Motor neuron (in vitro differentiated cells): ENCODE data around the gene HPCAL1. TPM values are rescaled to one million over a fixed set of nuclear protein-coding genes. Genes with fewer than 3 reads are reported as not detected.

Experiments used
- ATAC-seq, 8 experiments: fragments of 200-7000 bp; cut with Tn5 transposase; replicated peaks in 6 of 8; 2 replicates each; pipeline ENCODE4 v1.8.0; 2021; ENCODE audit warnings: mild to moderate bottlenecking in 8 of 8, moderate library complexity in 8 of 8
- H3K27ac ChIP-seq, 2 donors: fragments of 250-450 bp; sonication (Bioruptor Pico); 2 replicates each; pipeline ENCODE4 v1.9.0; 2021; ENCODE audit warnings: antibody characterized with exemption in 2 of 2, mild to moderate bottlenecking in 2 of 2, moderate library complexity in 1 of 2
- H3K4me1 ChIP-seq, 2 donors: fragments of 250-450 bp; sonication (Bioruptor Pico); replicated peaks in 1 of 2; 2 replicates each; pipeline ENCODE4 v1.6.1; 2021; ENCODE audit warnings: antibody characterized with exemption in 2 of 2, mild to moderate bottlenecking in 2 of 2, moderate library complexity in 1 of 2
- H3K4me3 ChIP-seq, 5 donors: fragments of 250-450 bp; sonication (Bioruptor Pico); 2 replicates each; pipeline ENCODE4 v1.9.0; 2021; ENCODE audit warnings: antibody characterized with exemption in 5 of 5, mild to moderate bottlenecking in 5 of 5, moderate library complexity in 4 of 5
- WGBS, 10 experiments: fragments of 450-650 bp; shearing (Covaris generic); methylation state at CpG; one replicate each; pipeline ENCODE4 v1.0.0; 2022; 5-methylcytosine and 5-hydroxymethylcytosine counted together
- in situ Hi-C, 9 experiments: fragments of 400-800 bp; cut with MboI; loops; one replicate each; pipeline ENCODE4 v1.15.0; 2021; ENCODE audit warnings: low sequenced_read_pairs in 9 of 9, low pct_unique_long_range_greater_than_20kb in 2 of 9; ENCODE audit not compliant: unreplicated experiment in 9 of 9
- total RNA-seq, 8 experiments: library from RNA; unstranded; fragments of 300-600 nt; gene quantifications; 2 replicates each; pipeline versions ENCODE4 v1.2.3 to v1.2.4, GENCODE V29; 2022

HPCAL1 gene
- total RNA-seq, 8 experiments from 2014 or later: 19.0 to 43.2 (median 24.9) TPM

- in situ Hi-C loops: loop anchor here in 6 of 9 experiments (10.0 to 25.0 kb wide), 2 partner anchors 277 to 289 kb away; partner anchors contain the start of gene RRM2 (in 1 of the 6)
- 60 to 92% (median 78%) methylated on average over 1 to 7 of the region's 7 CpGs; no CpG with 5 or more reads in 4 of the 10 experiments for WGBS, 10 experiments
- no peak for ATAC-seq
- Histone ChIP-seq H3K27ac (no peak overlapping the region), H3K4me1 (peaks cover 13 to 23% of the 10 kb centered on the region in 2 donors), H3K4me3 (no peak overlapping the region)
These were observed 111.3 kb downstream of the HPCAL1 start for GRCh38 chr2:10413991-10414451.

- Histone ChIP-seq H3K27ac (no peak overlapping the region), H3K4me1 (peaks cover 13 to 20% of the 10 kb centered on the region in 2 donors), H3K4me3 (no peak overlapping the region)
- 30 to 100% (median 86%) methylated on average over 1 to 6 of the region's 10 CpGs; no CpG with 5 or more reads in 3 of the 10 experiments for WGBS, 10 experiments
- in situ Hi-C loops: loop anchor here in 6 of 9 experiments (10.0 to 25.0 kb wide), 2 partner anchors 277 to 290 kb away; partner anchors contain the start of gene RRM2 (in 1 of the 6)
- no peak for ATAC-seq
These were observed 111.9 kb downstream of the HPCAL1 start for GRCh38 chr2:10414591-10414990.

GRCh38 chr2:10415048-10415447, 112.3 kb downstream of the HPCAL1 start:
- H3K4me1 ChIP-seq: peaks cover 9 to 17% of the 10 kb centered on the region in 2 donors
- ATAC-seq: peak in 3 of 8 experiments; percentile 79 to 89 (median 86)
- WGBS, 10 experiments: 93% methylated on average over 5 of the region's 8 CpGs; no CpG with 5 or more reads in 9 of the 10 experiments
- no peak overlapping the region for H3K4me3 ChIP-seq
- in situ Hi-C loops: loop anchor here in 6 of 9 experiments (10.0 to 25.0 kb wide), 2 partner anchors 278 to 290 kb away; partner anchors contain the start of gene RRM2 (in 1 of the 6)
- H3K27ac ChIP-seq: no peak overlapping the region

- Histone ChIP-seq H3K4me1 (peaks cover 3 to 11% of the 10 kb centered on the region in 2 donors), H3K4me3 (no peak overlapping the region), H3K27ac (no peak overlapping the region)
- ATAC-seq: no peak
- in situ Hi-C loops: loop anchor here in 6 of 9 experiments (10.0 to 25.0 kb wide), 2 partner anchors 278 to 291 kb away; partner anchors contain the start of gene RRM2 (in 1 of the 6)
- 40 to 100% (median 80%) methylated on average over 1 to 2 of the region's 12 CpGs; no CpG with 5 or more reads in 6 of the 10 experiments for WGBS, 10 experiments
These were observed 112.9 kb downstream of the HPCAL1 start for GRCh38 chr2:10415640-10416039.

- Histone ChIP-seq H3K27ac (no peak overlapping the region), H3K4me3 (no peak overlapping the region), H3K4me1 (no peaks in the 10 kb centered on the region)
- in situ Hi-C loops: loop anchor here in 6 of 9 experiments (10.0 to 25.0 kb wide), 2 partner anchors 280 to 293 kb away; partner anchors contain the start of gene RRM2 (in 1 of the 6)
- WGBS, 10 experiments: 65 to 100% (median 94%) methylated on average over 2 to 6 of the region's 6 CpGs
- ATAC-seq: no peak
These were observed 115.0 kb downstream of the HPCAL1 start for GRCh38 chr2:10417551-10418335.

- H3K4me3 ChIP-seq: no peak overlapping the region
- no peak overlapping the region for H3K27ac ChIP-seq
- in situ Hi-C loops: loop anchor here in 7 of 9 experiments (10.0 to 25.0 kb wide), 3 partner anchors 282 to 295 kb away; partner anchors contain the start of gene RRM2 (in 1 of the 7)
- ATAC-seq: no peak
- H3K4me1 ChIP-seq: no peaks in the 10 kb centered on the region
- 90 to 97% (median 94%) methylated on average over 2 to 19 of the region's 54 CpGs; no CpG with 5 or more reads in 3 of the 10 experiments for WGBS, 10 experiments
These were observed 117.0 kb downstream of the HPCAL1 start for GRCh38 chr2:10419553-10420257.

GRCh38 chr2:10422251-10422650, 119.5 kb downstream of the HPCAL1 start:
- Histone ChIP-seq H3K27ac (no peak overlapping the region), H3K4me3 (no peak overlapping the region), H3K4me1 (peaks cover 17 to 23% of the 10 kb centered on the region in 2 donors)
- WGBS, 10 experiments: 43 to 100% (median 89%) methylated on average over 1 to 5 of the region's 6 CpGs; no CpG with 5 or more reads in 4 of the 10 experiments
- in situ Hi-C loops: loop anchor here in 6 of 9 experiments (10.0 to 25.0 kb wide), 2 partner anchors 285 to 287 kb away; no protein-coding TSS in a partner anchor
- no peak for ATAC-seq

- Histone ChIP-seq H3K4me3 (no peak overlapping the region), H3K4me1 (peaks cover 20 to 29% of the 10 kb centered on the region in 2 donors), H3K27ac (no peak overlapping the region)
- in situ Hi-C loops: loop anchor here in 6 of 9 experiments (10.0 to 25.0 kb wide), 2 partner anchors 286 to 288 kb away; no protein-coding TSS in a partner anchor
- WGBS, 10 experiments: 93 to 100% methylated on average over 3 to 4 of the region's 24 CpGs; no CpG with 5 or more reads in 8 of the 10 experiments
- ATAC-seq: no peak
These were observed 120.2 kb downstream of the HPCAL1 start for GRCh38 chr2:10422732-10423399.

GRCh38 chr2:10423400-10423774, 120.7 kb downstream of the HPCAL1 start:
- Histone ChIP-seq H3K4me3 (no peak overlapping the region), H3K27ac (no peak overlapping the region), H3K4me1 (peaks cover 20 to 30% of the 10 kb centered on the region in 2 donors)
- 85 to 100% (median 97%) methylated on average over 1 to 4 of the region's 6 CpGs; no CpG with 5 or more reads in 6 of the 10 experiments for WGBS, 10 experiments
- in situ Hi-C loops: loop anchor here in 6 of 9 experiments (10.0 to 25.0 kb wide), 2 partner anchors 286 to 289 kb away; no protein-coding TSS in a partner anchor
- ATAC-seq: no peak

GRCh38 chr2:10424051-10424450, 121.3 kb downstream of the HPCAL1 start:
- in situ Hi-C loops: loop anchor here in 6 of 9 experiments (10.0 to 25.0 kb wide), 2 partner anchors 287 to 289 kb away; no protein-coding TSS in a partner anchor

GRCh38 chr2:10424916-10425505, 122.3 kb downstream of the HPCAL1 start:
- in situ Hi-C loops: loop anchor here in 6 of 9 experiments (10.0 to 25.0 kb wide), 3 partner anchors 288 to 613 kb away; no protein-coding TSS in a partner anchor
- no peak overlapping the region for H3K27ac ChIP-seq
- no CpG with 5 or more reads among the region's 8 CpGs for WGBS, 10 experiments
- no peak overlapping the region for H3K4me3 ChIP-seq
- peaks cover 20 to 30% of the 10 kb centered on the region in 2 donors for H3K4me1 ChIP-seq
- ATAC-seq: no peak

More at GRCh38 chr2:10424051-10424450, 121.3 kb downstream of the HPCAL1 start:
- H3K4me1 ChIP-seq: peaks cover 20 to 30% of the 10 kb centered on the region in 2 donors
- H3K27ac ChIP-seq: no peak overlapping the region
- WGBS, 10 experiments: 70 to 100% (median 95%) methylated on average over 2 to 4 of the region's 11 CpGs; no CpG with 5 or more reads in 4 of the 10 experiments
- no peak for ATAC-seq
- no peak overlapping the region for H3K4me3 ChIP-seq
